GM18508 (cell line): ENCODE data around the gene FAM210B.
"Not testable (repeated sequence)": the region's sequence is repeated elsewhere in the genome, so short reads cannot be mapped to it uniquely, and the experiment has no call there.

ENCODE experiments used
- ATAC-seq: cut with Tn5 transposase; IDR thresholded peaks from one replicate; pipeline ENCODE4 v1.9.1; 2021; ENCODE audit warnings: moderate number of reproducible peaks; ENCODE audit not compliant: insufficient read depth, unreplicated experiment

FAM210B gene

GRCh38 chr20:56391596-56392131 lies 32.9 kb downstream of the FAM210B start:
- ATAC-seq = peak; percentile 10

GRCh38 chr20:56392132-56392880 lies 33.5 kb downstream of the FAM210B start, which contains the start of the genes AURKA and CSTF1:
Gene AURKA, minus strand, starts transcription at chr20:56392215. Its CDS starts 4,018 bp downstream, at chr20:56388197.
Gene CSTF1, plus strand, starts transcription at chr20:56392645. Its CDS starts 2,908 bp downstream, at chr20:56395553.
- peak; percentile 92 for ATAC-seq

- no peak for ATAC-seq
These were observed 34.2 kb downstream of the FAM210B start for GRCh38 chr20:56392881-56393482.

DNA sequence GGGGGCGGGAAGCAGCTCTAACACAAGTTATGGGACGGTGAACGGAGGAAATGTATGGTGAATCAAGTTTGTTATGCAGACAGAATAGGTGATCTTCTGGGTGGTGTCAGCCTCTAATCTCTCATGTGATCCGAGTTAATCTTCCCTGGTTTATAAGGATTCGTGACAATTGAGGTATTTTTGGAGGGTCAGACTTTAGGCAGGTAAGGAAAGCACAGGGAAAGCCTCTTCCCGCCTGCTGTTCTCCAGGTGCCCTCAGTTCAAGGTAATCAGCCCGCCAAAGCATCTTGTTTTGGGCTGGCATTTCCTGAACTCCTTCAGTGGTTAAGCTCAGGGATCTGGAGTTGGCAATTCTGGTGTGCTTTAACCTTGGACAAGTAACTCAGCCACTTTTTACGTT lies 34.9 kb downstream of the FAM210B start:
- no peak for ATAC-seq

- ATAC-seq = no peak
These were observed 36.4 kb downstream of the FAM210B start for GRCh38 chr20:56395166-56395565.

DNA sequence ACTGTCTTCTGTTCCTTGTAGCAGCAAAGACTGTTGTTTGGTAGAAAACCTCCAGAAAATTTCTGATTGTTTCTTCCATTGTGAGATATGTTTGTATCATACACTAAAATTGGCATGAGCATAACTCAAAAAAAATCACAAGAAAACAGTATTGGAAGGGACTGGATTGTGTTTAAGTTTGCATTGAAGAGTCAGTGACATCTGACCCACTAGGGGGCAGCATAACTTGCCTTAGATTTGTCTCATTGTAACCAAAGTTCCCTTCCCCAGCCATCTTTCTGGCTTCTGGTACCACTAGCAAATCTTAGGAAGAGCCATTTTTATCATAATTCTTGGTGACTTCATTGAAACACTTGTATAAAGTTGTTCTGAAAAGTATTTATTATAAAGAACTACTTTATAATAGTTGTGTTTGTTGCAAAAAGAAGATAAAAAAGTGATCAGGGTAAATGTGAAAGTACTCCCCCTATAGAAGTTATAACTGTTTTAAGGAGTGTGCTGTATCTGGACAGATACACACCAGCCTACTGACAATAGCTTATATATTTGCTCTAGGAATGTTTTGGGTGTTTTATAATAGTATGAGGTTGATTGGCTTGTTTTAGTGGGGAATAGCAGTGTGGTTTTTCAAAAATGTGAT lies 41.3 kb downstream of the FAM210B start:
- no peak for ATAC-seq

GRCh38 chr20:56403465-56403864 lies 44.7 kb downstream of the FAM210B start:
- ATAC-seq = no peak

- ATAC-seq = not testable (repeated sequence)
These were observed 46.6 kb downstream of the FAM210B start for GRCh38 chr20:56405356-56405755.

DNA sequence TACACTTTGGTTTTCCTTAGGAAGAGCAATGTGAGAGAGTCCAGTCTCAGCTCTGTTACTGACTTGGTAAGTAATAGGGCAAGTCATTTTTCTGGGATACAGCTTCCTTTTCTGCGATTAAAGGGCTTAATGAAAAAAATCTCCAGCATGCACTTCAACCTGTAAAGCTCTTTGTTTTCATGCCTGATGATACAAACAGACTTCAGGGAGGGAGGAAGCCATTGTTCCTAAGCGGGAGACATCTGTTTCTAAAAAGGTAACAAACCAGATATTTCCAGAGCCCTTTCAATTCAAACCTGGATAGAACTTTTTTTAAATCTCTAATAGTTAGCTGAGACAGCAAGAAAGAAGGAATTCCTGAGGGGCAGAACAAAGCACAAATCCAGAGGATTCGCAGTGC lies 48.1 kb downstream of the FAM210B start:
- ATAC-seq = no peak

GRCh38 chr20:56409521-56409920 lies 50.7 kb downstream of the FAM210B start:
- ATAC-seq = no peak

DNA sequence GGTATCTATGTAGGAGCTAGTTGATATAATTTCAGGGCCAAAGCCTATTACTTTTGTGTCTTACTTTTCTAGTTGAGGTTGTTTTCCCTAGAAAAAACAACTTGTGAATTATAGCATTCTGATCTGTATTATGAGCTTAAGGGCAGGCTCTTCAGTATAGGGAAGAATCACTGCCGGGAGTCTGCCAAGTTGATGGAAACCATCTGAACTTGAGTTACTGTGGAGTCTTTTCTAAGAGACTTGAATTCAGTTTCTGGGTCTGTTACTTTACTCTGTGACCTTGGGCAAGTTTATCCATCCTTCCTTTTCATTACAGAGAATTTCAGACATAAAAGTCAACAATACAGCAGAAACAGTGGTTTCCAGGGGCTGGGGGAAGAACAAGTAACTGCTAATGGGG lies 51.2 kb downstream of the FAM210B start:
- no peak for ATAC-seq

DNA sequence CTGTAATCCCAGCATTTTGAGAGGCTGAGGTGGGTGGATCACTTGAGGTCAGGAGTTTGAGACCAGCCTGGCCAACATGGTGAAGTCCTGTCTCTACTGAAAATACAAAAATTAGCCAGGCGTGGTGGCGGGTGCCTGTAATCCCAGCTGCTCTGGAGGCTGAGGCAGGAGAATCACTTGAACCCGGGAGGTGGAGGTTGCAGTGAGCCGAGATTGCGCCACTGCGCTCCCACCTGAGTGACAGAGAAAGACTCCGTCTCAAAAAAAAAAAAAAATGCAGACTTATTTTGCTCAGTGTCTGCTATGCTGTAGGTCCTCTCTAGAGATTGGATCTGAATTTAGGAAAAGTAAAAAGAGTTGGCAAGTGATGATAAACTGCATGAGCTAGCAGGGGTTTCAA lies 52.5 kb downstream of the FAM210B start:
- ATAC-seq = not testable (repeated sequence)

GRCh38 chr20:56411759-56412472 lies 53.1 kb downstream of the FAM210B start, which contains the start of gene CASS4:
Gene CASS4, plus strand, starts transcription at chr20:56412260. Its CDS starts 199 bp downstream, at chr20:56412459.
- peak; percentile 48 for ATAC-seq

- ATAC-seq = no peak
These were observed 53.7 kb downstream of the FAM210B start for GRCh38 chr20:56412473-56412790.

GRCh38 chr20:56412949-56413348 lies 54.2 kb downstream of the FAM210B start:
- ATAC-seq = no peak

DNA sequence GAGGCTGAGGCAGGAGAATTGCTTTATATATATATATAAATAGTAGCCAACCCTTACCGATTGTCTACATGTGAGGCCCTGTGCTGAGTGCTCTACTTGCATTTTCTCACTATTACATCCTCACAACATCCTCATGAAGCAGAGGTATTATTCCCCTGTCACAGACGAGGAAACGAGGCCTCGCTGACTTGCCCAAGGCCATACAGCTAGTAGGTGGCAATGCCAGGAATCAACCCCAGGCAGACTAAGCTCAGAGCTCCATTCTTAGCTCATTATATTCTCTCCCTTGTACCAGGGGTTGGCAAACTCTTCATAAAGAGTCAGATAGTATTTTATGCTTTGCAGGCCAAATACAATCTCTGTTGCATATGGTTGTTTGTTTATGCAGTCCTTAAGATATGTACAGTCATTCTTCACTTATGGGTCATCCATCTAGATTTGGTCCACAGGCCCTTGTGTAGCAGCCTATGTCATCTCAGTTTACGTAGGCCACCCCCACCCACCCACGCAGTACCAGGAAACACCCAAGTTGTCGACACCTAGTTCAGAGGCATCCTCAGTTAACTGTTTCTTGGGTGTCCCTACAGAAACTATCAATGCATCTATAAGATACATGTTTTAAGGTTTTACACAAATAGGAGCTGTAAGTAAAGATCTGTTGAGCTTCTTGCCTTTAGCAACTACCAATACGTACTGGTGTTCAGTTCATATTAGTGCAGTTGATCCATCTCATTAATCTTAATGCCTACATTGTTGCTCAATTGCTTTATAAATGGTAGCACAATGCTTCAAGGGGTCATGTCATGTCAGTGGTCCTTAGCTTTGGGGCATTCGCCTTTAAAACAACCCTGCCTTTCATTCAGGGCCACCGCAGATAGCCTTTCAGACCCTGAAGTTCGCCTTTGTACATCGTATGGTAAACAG lies 56.3 kb downstream of the FAM210B start:
- ATAC-seq = no peak

DNA sequence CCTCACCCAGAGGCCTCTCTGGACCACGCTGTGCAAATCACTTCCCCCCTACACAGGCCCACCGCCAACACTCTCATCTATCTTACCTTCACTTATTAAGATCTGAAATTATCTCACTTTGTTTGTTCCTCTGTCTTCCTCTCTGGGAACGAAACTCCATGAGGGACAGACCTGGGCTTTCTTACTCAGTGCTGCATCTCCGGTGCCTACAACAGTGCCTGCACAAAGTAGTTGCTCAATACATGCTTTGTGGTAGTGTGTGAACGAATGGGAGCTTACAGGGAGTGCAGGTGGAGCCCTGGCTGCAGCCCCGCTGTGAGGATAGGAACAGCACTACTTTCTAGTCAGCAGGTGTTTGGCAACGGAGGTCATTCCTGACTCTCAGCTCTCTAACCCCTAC lies 58.6 kb downstream of the FAM210B start:
- no peak for ATAC-seq

- ATAC-seq = no peak
These were observed 59.1 kb downstream of the FAM210B start for GRCh38 chr20:56417911-56418310.
